H1 (cell line): Measurements from ENCODE around the gene MBD5. TPM values are rescaled to one million over a fixed set of nuclear protein-coding genes. Genes with fewer than 3 reads are reported as not detected.

ENCODE experiments used
- ATF2 ChIP-seq: IDR thresholded peaks from 2 replicates; pipeline ENCODE4 v1.6.1; 2012; ENCODE audit warnings: low read length, inconsistent platforms
- TAF7 ChIP-seq: optimal IDR thresholded peaks from 2 replicates; pipeline ENCODE3; 2011; ENCODE audit warnings: low read depth, mild to moderate bottlenecking, inconsistent platforms, low read length, moderate library complexity, borderline replicate concordance
- polyA plus RNA-seq, 7 experiments: library from polyadenylated mRNA; depleted of rRNA in 3 of 7; stranded (reverse) in 5 of 7; unstranded in 2 of 7; fragments of >200 nt in 5 of 7; fragments of 200-250 nt in 2 of 7; gene quantifications; 1 replicate in 5 of 7; 2 replicates in 1 of 7; 4 replicates in 1 of 7; pipeline versions ENCODE4 v1.2.1 to v1.2.3, GENCODE V29; 2011 to 2013; ENCODE audit warnings: missing spikeins in 2 of 7, mixed read lengths in 2 of 7
- total RNA-seq: library from RNA; stranded (reverse); fragmentation: NEBNext Ultra II Directional; extraction: Animal tissue kit (Norgen Biotek cat#: 25700); gene quantifications from 2 replicates; pipeline ENCODE4 v1.2.1, GENCODE V29; 2021

The MBD5 gene
- total and polyA plus RNA-seq, 2 of the 8 experiments (the other 6 are each of a cell fraction or from before 2014, with no cell fraction given): 9.7 to 29.4 TPM

- TF ChIP-seq ATF2 (peak; percentile 32; the same call in 1 of the 2 replicates), TAF7 (no peak)
These were observed 533.8 kb downstream of the MBD5 start (continued) for GRCh38 chr2:148554459-148555247.
